Stimulated activated CD8-positive, alpha-beta memory T cell treated with anti-CD3 and anti-CD28 coated beads, Interleukin-7, amount 100 ng/mL, for 48 hours (primary cell): ENCODE results near the gene CTSH.
"Not testable (repeated sequence)": the region's sequence is repeated elsewhere in the genome, so short reads cannot be mapped to it uniquely, and the experiment has no call there.

Source experiments
- DNase-seq, 2 donors: peaks; one replicate each; pipeline ENCODE4 v3.0.0-alpha.2; 2020; ENCODE audit warnings: low read depth in 1 of 2; ENCODE audit errors: extremely low read depth in 1 of 2

CTSH gene

DNA sequence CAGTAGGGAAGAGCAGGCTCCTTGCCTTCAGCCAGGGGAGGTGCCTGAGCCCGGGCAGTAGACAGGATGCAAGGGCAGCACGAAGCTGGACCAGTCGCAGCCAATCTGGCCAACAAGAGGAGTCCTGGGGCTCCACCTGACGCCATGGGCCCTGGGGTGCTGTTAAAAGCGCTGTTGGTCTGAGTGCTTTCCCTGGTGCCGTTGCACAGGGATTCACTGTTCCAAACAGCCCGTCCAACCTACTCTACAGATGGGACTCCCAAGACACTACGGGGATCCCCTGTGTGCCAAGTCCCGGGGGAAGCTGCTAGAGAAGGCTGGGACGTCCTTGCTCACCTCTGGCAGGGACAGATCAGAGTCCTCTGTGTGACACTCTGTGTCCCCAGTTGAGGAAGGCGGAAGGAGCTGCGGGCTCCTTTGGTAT lies 632 bp downstream of the CTSH start:
- DNase-seq: no peak

- DNase-seq: no peak
Measured at GRCh38 chr15:78943692-78944091, 1.2 kb downstream of the CTSH start.

- DNase-seq: no peak
Measured at GRCh38 chr15:78942741-78943140, 2.1 kb downstream of the CTSH start.

DNA sequence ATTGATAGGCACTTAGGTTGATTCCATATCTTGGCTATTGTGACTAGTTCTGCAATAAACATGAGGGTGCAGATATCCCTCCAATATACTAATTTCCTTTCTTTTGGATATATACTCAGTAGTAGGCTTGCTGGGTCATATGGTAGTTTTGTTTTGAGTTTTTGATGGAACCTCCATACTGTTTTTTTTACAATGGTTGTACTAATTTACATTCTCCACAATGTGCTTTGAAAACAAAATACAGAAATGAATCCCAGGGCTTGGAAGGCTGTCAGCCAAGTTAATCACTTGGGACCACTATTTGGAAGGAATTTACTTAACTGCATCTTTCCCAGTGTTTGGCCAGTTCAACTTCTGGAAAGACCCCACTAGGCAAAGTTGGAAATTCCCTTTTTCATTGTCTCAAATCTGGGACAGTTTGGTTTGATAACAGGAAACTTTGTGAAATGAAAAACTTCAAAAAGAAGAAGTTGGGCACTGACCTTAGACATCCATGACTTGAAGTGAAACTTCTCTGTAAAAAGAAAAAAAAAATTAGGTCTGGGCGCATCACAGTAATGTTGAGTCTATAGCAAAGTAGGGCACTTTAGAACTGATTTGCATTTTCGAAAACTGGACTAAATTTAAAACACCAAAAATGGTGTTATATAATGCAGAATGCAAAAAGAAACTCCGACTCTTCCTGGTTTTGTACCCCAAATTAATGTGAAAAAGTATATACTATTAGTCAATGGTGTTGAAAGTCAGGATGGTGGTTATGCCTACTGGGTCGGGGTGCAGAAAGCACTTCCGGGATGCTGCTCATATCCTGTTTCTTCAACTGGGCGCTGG lies 6.0 kb downstream of the CTSH start:
- no peak for DNase-seq

DNA sequence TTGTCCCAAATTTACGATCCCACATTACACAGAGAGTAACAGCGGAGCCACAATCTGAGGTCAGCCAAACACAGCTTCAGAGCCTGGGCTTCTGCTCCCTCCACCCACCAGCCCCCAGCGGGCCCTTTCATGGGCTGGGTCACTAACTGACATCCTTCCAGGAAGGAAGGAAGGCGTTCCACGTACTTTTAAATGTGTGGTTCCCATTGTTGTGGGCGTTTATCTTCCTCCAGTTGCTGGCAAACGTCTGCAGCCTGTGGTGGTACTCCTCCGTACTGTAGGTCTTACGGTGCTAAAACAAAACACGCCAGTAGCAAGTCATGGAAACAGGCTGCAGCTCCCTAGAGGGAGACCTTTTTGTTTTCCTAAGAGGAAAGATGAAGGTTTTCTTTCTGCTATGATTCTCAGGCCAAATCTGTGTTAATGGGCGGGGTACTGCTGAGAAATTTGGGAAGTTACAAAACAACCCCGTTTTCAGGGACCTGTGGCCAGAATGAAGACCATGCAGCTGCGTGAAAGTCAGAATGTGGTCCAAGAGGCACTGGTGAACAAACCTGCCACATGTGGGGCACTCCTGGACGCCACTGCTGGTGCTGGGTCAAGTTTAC lies 7.6 kb downstream of the CTSH start:
- DNase-seq: peak in 1 of 2 donors; percentile 3

- no peak for DNase-seq
Measured at GRCh38 chr15:78934655-78935023, 10.2 kb downstream of the CTSH start.

DNA sequence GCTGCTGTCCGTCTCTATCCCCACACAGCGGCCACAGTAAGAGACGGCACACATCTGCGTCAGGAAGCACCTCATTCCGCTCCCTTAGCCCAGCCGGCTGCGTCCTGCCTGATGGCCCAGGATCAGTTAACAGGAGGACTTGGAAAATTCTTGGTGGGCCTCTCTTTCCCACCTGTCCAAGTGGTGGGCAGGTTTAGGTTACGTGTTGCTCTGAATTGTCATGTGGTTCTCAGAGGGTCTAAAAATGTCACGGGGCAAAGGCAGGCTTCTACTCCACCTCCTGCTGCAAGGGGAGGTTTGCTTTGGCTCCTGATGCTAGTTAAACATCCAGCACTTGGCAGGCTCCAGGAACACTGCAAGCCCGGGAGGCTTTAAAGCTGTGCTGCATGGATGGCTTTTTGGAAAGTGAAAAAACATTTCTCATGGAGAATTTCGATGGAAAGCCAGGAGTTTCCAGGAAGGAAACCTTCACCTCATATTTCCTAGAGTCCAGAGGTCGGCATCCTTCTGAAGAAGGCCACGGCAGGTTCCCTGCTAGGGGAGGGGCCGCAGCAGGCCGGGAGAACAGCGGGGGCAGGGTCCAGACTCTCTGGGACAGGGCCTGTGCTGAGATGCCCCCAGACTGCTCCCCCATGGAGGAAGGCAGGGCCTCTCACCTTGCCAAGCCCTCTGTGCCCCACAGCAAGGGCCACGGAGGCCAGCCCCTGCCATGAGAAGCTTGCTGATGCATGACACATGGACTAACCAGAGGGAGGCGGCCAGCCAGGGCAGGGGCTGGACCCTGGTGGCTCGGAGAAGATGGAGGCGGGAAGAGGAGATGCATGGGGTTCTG lies 10.8 kb downstream of the CTSH start:
- no peak for DNase-seq

DNA sequence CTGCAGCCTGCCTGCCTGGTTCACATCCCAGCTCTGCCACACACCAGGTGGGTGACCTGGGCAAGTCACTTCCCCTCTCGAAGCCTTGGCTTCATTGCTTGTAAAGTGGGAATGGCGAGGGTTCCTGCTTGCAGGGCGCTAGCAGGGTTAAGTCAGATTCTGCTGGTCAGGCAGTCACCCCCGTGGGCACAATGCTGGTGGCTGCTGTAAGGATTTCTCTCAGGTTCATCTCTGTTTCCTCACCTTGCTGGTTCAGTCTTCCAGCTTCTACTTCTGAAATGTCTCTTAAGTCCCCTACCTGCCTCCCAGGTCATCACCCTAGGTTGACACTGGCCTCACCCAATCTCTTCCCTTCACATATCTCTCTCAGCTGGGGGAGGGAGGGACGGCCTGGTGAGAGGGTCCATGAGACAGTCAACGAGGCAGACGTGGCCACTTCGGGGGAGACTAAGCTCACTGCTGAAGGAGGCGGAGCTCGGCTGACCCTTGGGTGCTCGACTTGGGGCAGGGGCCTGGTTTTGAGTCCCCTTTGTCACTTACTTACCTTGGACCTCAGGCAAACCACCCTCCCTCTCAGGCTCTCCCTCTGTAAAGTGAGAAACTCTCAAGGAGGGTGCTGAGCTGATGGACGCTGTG lies 11.5 kb downstream of the CTSH start:
- no peak for DNase-seq

DNA sequence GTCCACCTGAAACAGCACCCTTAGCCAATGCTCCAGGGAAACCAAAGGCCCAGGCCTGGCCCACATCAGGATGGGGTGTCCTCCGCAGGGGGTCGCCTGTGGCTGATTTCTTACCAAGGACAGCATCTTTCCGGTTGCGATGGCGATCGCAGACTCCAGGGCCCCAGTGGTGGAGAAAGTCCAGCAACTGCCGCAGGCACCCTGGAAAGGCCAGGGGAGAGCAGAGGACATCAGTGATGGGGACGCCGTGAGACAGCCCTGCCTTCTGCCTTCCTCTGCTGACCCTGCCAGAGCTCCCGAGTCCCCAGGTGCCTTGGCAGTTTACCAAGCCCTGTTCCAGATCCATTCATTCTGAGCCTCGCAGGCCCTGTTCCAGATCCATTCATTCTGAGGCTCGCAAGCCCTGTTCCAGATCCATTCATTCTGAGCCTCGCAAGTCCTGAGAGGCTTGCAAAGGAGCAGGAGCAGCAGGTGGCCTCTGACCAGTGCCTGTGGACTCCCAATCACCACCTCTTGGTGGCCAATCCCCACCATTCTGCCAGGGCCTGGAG lies 12.5 kb downstream of the CTSH start:
- DNase-seq: no peak

DNA sequence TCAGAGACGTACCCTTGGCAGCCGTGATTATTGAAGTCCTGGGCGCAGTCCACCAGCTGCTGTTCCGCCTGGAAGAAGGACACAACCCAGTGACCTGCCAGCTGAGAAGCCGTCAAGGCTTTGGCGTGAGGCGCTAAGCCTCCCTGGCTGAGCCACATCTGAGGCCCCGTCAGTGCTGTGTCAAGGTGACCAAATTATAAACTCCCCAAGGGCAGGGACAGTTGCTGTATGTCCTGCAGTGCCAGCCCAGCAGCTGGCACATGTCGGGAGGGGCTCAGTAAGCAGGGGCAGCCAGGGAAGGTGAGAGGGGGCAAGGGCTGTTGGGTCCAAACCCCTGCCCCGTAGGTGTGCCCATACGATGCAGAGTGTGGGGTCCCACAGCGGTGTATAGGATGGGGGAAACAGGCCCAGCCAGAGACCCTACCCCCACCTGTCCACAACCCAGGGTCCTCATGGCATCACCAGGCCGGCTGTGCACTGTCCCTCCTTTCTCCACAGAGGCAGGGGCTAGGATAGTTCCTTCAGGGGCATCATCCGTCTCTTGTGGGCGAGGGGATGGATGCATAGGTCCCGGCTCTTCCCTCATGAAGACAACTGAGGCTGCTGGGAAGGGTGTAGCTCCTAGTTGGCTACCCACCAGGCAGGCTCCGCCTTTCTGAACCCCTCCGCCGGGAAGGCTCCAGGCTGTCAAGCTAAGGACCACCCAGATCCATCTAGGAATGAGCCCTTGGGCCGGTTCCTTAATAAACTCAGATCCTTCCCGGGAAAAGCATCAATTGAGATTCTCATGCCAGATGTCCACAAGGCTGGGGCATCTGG lies 13.2 kb downstream of the CTSH start:
- no peak for DNase-seq

GRCh38 chr15:78930577-78931388 lies 14.1 kb downstream of the CTSH start:
- no peak for DNase-seq

GRCh38 chr15:78929536-78930264 lies 15.1 kb downstream of the CTSH start:
- no peak for DNase-seq

GRCh38 chr15:78928616-78929093 lies 16.2 kb downstream of the CTSH start:
- DNase-seq: no peak

DNA sequence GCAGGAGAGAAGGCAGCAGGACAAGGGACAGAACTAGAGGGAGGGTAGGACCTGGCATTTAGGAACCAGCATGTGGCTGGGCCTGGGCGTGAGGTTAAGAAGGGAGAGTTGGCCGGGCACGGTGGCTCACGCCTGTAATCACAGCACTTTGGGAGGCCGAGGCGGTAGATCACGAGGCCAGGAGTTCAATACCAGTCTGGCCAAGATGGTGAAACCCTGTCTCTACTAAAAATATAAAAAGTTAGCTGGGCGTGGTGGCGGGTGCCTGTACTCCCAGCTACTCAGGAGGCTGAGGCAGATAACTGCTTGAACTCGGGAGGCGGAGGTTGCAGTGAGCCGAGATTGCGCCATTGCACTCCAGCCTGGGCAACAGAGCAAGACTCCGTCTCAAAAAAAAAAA lies 16.7 kb downstream of the CTSH start:
- not testable (repeated sequence) for DNase-seq

DNA sequence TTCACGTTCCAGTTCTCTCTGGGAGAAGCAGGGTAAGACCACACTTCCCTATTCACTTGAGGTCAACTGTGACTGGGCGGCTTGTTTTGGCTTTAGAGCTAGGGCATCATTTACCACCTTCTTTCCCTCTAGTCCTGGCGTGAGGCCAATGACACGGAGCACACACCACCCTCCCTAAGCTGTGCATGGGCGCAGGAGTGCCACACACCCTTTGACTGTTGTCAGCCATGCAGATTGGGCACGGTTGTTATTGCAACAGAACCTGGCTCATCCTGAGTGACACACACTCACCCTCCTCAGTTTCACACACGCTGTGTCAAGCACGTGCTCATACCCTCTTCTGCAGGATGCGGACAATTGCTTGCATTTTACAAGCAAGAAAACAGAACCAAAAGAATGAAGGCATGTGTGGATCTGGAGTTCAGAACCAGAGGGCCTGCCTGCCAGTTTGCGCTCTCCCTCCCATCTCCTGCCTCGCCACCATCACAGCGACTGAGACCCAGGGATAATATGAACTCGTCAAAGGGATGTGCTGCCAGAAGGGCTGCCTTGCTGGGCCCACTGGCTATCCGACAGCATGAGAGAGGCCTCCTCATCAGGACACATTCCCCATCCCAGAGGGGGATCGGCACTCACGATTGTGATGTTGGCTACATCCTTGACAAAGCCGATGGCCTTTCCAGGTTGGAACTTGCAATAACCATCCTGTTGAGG lies 17.6 kb downstream of the CTSH start:
- DNase-seq: no peak

DNA sequence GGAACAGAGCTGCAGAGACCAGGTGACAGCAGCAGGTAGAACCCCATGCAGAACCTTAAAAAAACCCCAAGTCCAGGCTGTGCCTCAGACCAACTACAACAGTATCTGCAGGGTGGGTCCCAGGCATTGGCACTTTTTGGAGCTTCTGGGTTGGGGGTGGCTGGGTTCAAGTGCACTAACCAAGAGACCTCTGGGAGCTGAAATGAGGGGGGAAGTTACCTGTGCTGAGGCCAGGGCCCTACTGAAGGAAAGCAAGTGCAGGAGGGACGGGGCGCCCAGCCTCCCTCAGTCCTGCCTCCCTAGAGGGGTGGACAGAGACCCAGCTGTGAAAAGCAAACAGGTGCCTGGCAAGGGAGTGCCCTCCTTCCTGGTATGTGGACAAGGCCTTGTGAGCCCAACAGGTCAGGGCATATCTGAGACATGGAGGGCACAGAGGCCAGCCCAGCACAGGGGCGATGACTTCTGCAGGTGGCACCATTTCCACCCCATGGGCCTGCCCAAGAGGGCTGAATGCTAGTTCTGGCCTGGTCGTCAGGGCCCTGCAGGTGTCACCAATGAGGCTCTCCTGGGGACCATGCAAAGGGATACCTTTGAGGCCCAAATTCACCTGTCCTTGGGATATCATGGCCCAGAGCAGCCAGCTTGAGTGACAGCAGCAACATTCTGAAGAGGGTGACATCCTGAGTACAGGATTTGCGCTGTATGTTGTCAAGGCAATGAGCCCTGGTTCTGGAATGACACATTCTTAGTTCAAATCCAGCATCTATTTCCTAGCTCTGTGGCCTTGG lies 18.7 kb downstream of the CTSH start:
- DNase-seq: no peak

- no peak for DNase-seq
Measured at GRCh38 chr15:78925076-78925624, 19.7 kb downstream of the CTSH start.
